Stimulated activated CD8-positive, alpha-beta memory T cell treated with anti-CD3 and anti-CD28 coated beads, Interleukin-15, amount 100 ng/mL, for 1 hour (primary cell): Measurements from ENCODE around the gene MACF1.
"Not testable (repeated sequence)": the region's sequence is repeated elsewhere in the genome, so short reads cannot be mapped to it uniquely, and the experiment has no call there.

Experiments
- DNase-seq: peaks from one replicate; pipeline ENCODE4 v3.0.0-alpha.2; 2020; ENCODE audit warnings: low read depth

Gene MACF1

DNA sequence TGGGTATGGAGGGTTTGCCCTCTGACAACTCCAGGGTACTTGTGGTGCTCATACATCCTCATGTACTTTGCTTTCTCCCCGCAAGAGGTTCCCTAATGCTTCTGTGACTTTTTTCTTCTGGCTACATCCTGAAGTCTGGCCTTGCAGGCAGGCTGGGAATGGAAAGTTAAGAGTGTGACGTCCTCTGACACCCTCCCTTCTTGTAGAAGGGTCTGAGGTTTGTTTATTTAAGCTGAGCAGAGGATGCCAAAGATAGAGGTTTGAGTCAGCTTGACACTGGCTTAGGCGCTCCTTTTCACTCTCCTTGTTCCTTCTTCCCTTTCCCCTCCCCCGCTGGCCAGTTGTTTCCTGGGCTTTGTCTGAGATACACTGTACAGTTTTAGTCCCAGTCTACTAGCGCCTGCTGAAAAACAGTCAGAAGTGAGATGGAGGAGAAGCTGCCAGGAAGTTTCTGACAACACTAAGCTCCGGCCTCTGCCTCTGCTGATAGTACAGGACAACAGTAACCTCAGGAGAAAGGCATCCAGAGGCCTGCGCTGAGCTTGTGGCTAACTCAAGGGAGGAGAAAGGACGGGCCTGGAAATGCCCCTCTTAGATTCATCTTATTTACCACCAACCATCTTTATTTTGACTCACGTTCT is at the start of gene MACF1:
Gene MACF1 (plus strand): TSS at position 255 of the 641 bp plus-strand sequence. CDS start 328 bp downstream, at position 583.
- no peak for DNase-seq

DNA sequence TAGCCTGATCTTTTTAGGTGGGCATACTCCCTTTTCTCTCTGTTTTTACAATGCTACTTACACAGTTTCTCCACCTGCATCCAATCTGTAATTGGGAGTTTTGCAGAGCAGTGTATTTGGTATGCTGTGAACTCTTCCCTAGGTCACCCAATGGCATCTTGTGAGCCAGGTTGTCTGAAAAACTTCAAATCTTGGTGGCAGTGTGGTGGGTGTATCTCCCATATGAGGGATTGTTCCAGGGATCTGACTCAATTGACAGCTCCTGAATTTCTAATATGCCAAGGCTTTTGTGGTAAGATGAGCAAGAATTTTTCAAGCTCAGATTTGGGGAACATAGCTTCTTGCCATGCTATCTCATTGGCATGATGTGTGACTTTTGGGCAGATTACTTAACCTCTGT is 47.2 kb upstream of the MACF1 start:
- DNase-seq: no peak

- no peak for DNase-seq
Measured at GRCh38 chr1:39158327-39159086, 46.0 kb upstream of the MACF1 start.

DNA sequence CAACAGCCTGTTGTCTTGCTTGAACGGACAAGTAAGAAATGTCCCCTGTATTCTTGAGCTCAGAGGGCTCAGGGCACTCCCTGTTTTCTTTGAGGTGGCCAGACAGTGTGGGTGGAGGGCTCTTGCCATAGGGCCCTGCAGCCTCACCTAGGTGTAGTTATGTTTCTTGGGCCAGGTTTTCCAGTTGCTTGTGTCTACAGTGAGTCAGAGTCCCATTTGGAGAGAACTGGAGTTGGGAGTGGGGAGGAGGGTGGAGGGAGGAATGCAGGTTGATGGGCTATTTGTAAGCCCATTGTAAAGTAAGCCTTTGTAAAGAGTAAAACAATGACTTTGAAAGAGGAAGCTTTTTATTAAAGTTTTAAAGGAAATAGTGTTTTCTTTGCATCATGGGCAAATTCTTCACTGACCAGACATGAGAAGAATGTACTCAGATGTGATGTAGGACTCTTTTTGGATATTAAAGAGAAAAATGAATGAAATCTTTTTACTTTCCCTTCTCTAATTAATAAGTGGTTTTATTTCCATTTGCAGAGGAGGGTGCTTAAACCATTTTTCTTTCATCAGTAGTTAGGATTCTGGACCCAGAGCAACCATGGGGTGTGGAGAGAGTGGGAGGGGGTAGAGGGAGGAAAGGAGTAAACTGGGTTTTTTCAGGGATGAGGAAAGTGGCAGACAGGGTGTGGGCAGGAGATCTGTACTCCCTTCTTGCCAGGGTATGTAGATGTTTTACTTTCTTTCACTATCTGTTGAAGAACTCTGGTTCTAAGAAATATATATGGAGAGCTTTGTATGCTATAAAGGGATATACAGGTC is 45.1 kb upstream of the MACF1 start:
- DNase-seq: no peak

DNA sequence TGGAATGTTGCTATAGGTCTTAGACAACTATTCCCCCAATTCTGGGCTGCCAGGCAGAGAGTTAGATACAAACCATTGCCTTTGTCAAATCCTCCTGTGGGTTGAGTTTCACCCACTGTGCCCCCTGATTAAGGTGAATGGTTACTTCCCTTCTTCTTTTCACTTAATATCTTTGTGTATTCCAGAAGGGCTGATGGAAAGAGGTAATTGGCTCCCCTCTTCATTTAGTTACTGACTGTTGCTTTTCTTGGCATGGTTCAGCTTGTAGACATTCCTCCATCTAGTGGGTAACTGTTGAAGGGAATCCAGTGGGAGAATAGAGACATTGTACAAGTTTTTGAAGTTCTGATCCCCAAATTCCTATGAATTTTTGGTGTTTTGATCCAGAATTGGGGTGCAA is 43.8 kb upstream of the MACF1 start:
- no peak for DNase-seq

GRCh38 chr1:39161811-39162210 is 42.7 kb upstream of the MACF1 start:
- not testable (repeated sequence) for DNase-seq

DNA sequence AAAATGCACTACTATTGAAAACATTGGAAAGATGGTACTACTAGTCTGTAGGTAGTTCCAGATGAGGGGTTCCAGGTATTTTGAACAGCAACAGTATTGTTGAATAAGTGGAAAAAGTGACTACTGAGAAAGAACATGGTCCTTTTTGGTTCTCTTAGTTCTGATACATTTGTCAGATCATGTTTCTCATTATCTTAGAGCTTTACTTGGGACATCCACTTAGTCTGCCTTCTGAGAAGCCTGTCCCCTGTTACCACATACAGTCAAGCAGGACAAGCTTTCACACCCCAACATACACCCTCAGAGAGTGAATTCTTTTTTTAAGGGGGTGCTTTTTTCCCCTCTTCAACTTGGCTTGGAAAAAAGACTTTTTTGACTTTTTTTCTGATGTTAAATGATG is 41.0 kb upstream of the MACF1 start:
- DNase-seq: no peak

- DNase-seq: no peak
Measured at GRCh38 chr1:39164256-39164655, 40.2 kb upstream of the MACF1 start.

DNA sequence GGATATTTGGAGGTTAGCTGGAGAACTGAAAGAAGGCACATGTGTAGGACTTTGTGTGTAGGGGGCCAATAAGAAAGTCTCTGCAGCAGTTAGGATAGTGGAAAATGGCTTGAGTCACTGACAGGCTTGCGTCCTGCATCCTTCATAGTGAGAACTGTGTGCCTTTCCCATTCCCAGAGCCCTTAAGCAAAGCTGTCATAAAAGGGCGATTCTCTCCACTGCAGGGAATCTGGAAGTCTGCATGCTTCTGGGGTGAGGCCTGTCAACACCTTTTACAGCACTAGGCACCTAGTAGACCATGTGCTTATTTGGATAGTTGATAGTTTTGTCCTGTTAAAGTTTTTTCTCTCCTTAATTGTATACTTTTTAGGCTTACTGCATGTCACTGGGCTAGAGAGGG is 39.4 kb upstream of the MACF1 start:
- DNase-seq: no peak

- DNase-seq: no peak
Measured at GRCh38 chr1:39165488-39165887, 39.0 kb upstream of the MACF1 start.

- no peak for DNase-seq
Measured at GRCh38 chr1:39167632-39168209, 36.8 kb upstream of the MACF1 start.

DNA sequence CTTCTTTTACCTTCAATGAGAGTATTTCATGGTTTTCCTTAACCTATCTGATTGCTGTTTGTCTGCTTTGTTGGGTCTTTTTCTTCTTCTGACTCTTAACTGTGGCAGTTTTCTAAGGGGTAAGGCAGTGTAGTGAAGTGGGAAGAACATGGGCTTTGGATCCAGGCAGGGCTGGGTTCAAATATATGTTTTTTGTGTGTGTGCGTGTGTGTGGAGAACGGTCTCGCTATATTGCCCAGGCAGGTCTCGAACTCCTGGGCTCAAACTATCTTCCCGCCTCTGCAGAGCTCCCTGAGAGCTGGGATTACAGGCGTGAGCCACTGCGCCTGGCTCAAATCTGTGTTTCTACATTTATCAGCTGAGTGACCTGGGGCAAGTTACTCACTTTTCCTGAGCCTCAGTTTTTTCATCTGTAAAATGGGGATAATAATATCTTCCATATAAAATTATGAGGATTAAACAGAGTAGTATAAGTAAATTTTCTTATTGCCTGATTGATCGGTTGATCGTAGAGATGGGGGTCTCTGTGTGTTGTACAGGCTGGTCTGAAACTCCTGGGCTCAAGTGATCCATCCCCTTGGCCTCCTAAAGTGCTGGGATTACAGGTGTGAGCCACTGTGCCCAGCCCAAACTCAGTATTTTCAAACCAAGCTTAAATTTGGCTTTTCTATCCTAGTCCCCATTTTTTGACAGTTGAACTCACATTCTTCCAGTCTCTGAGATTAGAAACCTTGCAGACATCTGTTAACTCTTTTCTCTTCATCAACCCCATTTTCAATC is 36.0 kb upstream of the MACF1 start:
- DNase-seq: no peak

- DNase-seq: no peak
Measured at GRCh38 chr1:39170731-39171667, 33.5 kb upstream of the MACF1 start.

DNA sequence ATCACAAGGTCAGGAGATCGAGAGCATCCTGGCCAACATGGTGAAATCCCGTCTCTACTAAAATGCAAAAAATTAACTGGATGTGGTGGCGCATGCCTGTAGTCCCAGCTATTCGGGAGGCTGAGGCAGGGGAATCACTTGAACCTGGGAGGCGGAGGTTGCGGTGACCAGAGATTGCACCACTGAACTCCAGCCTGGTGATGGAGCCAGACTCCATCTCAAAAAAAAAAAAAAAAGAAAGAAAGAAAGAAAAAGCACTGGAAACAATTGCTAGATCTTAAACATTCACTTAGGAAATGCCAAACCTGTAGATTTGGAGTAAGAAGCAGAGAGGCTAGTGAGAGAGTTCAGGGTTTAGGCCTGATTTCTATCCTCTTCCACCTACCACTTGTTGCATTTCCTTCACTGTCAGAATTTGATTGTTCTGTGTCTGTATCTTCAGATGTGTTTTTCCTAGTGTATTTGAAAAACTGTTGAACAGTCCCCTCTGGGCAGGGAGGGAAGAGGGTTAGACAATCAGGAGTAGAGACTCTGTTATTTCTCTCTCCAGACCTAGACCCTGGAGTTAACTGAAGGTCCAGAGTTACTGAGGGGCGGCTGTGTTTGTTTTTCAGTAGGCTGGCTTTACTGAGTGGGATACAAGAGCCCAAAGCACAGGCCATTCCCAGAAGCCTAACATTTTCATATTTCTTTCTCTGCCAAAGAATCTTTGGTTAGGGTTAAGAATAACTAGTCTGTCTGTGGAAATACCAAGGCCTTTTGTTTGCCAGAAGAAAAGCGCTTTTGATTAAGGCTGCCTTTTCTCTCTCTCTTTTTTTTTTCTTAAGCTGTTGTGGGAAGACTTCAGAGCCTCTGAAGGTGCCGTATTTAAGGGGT is 31.1 kb upstream of the MACF1 start:
- DNase-seq: no peak

GRCh38 chr1:39173995-39174380 is 30.5 kb upstream of the MACF1 start:
- no peak for DNase-seq

- DNase-seq: no peak
Measured at GRCh38 chr1:39174390-39175081, 30.0 kb upstream of the MACF1 start.

GRCh38 chr1:39177706-39178105 is 26.8 kb upstream of the MACF1 start:
- no peak for DNase-seq

DNA sequence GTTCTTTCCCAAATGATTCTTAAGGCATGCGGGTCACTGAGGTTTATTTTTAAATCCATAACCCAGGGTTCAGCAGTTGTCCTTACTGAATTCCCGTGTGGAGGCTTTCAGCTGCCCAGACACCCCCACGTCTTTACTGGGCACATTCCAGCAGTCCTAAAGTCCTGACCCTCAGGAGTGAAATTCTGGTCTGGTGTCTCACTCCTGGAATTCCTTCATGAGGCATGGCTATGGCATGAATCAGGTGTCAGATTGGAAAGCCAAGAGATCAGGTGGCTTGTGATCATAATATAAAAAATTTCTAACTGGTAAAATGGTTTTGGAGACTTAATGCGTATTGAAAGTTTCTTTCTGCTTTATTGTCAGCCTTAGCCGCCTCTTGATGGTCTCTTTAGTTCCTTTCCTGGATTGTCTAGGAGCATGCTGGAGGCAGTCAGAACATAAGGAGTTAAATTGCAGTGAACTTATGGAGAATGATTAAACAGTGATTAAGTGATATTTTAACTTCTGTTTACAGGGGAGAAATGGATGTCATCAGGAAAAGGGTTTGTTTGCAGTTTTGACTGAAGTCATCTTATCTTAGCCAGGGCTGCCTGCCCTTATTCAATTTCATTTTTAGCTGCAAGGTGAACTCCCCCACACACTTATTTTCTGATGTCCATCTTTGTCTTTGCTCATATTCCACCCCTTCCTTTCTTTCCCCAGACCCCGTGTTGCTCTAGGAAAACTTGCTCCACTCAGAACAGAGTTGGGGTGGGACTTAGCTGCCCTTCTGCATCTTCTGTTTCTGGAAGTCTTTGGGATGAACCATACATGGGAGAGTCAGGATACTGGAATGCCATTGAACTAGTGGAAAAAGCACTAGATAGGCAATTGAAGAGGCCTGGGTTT is 25.7 kb upstream of the MACF1 start:
- DNase-seq: no peak
